ENCODE results near the gene MRPL11.
"Not testable (repeated sequence)": the region's sequence is repeated elsewhere in the genome, so short reads cannot be mapped to it uniquely, and the experiment has no call there.

The MRPL11 gene

GRCh38 chr11:66466225-66467033 is 27.8 kb upstream of the MRPL11 start, which contains the start of gene PELI3:
Gene PELI3 (plus strand): TSS chr11:66466905. CDS start chr11:66468129, 1,224 bp downstream.
- peak; percentile 95 for DNase-seq (ENCODE audit: low read depth)
- TF ChIP-seq CTCF (conservative IDR thresholded peaks at IDR 0.05; ENCODE audit: low read depth, low read length) = no peak
- H3K4me3 ChIP-seq (ENCODE audit: low read depth, low read length) = peak within 1 kb of the TSS; percentile 68

- TF ChIP-seq CTCF (conservative IDR thresholded peaks at IDR 0.05; ENCODE audit: low read depth, low read length) = no peak
Measured at GRCh38 chr11:66465373-66466224, 27.0 kb upstream of the MRPL11 start.

GRCh38 chr11:66464916-66465315 is 26.3 kb upstream of the MRPL11 start:
- no peak for DNase-seq (ENCODE audit: low read depth)
- TF ChIP-seq CTCF (conservative IDR thresholded peaks at IDR 0.05; ENCODE audit: low read depth, low read length) = no peak
- H3K4me3 ChIP-seq (ENCODE audit: low read depth, low read length) = no peak overlapping the region

More at GRCh38 chr11:66465373-66466224, 27.0 kb upstream of the MRPL11 start:
- no peak for DNase-seq (ENCODE audit: low read depth)
- peak overlapping the region; percentile 68 for H3K4me3 ChIP-seq (ENCODE audit: low read depth, low read length)

GRCh38 chr11:66464116-66464515 is 25.5 kb upstream of the MRPL11 start:
- DNase-seq (ENCODE audit: low read depth); H3K4me3 ChIP-seq (ENCODE audit: low read depth, low read length): not testable (repeated sequence)

GRCh38 chr11:66462911-66463310 is 24.3 kb upstream of the MRPL11 start:
- no peak for DNase-seq (ENCODE audit: low read depth)
- no peak for TF ChIP-seq CTCF (conservative IDR thresholded peaks at IDR 0.05; ENCODE audit: low read depth, low read length)
- no peak overlapping the region for H3K4me3 ChIP-seq (ENCODE audit: low read depth, low read length)

- DNase-seq (ENCODE audit: low read depth) = no peak
- TF ChIP-seq CTCF (conservative IDR thresholded peaks at IDR 0.05; ENCODE audit: low read depth, low read length) = no peak
- no peak overlapping the region for H3K4me3 ChIP-seq (ENCODE audit: low read depth, low read length)
Measured at GRCh38 chr11:66462010-66462409, 23.4 kb upstream of the MRPL11 start.

GRCh38 chr11:66459138-66459778 is 20.6 kb upstream of the MRPL11 start:
- TF ChIP-seq CTCF (conservative IDR thresholded peaks at IDR 0.05; ENCODE audit: low read depth, low read length) = no peak
- H3K4me3 ChIP-seq (ENCODE audit: low read depth, low read length) = no peak overlapping the region
- no peak for DNase-seq (ENCODE audit: low read depth)
